Kasumi-1 (cell line): ENCODE results near the gene PRADC1.
"Not testable (repeated sequence)": the region's sequence is repeated elsewhere in the genome, so short reads cannot be mapped to it uniquely, and the experiment has no call there.

Experiments
- DNase-seq, 2 experiments: peaks; one replicate each; lab custom pipeline; 2025; lab: John Stamatoyannopoulos, UW

The PRADC1 gene

DNA sequence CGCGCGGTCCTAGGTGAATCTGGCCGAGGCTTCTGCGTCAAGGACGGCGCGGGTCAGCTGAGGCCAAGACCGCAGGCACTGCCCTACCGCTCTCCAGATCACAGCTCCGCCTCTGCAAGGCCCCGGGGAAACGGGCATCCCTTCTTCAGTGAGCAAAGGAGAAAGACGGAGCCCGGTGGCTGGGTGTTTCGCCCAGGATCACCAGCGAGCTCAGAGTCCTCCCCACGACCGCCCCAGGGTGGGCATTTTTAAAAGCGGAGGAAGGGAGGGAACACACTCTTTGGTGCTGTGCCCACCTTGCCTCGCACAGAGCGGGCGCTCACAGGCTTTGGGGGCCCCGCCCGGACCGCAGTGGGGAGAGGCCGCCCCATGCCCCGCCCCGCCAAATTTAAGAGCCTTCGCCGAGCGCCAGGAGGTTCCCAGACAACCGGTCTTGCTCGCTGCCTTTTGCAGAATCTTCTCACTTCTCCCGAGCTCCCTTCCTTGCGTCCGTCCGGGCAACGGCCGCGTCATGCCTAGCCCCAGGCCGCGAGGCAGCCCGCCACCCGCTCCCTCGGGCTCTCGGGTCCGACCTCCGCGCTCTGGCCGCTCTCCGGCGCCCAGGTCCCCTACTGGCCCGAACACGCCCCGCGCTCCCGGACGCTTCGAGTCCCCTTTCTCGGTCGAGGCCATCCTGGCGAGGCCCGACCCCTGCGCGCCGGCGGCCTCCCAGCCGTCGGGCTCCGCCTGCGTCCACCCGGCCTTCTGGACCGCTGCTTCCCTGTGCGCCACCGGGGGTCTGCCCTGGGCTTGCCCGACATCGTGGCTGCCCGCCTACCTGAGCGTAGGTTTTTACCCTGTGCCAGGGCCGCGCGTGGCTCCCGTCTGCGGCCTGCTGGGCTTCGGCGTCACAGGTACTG, 30.6 kb downstream of the PRADC1 start, which contains the start of gene NOTO:
Gene NOTO (plus strand): TSS at position 419 of the 899 bp plus-strand sequence. CDS start 93 bp downstream, at position 512.
- DNase-seq, result no peak

DNA sequence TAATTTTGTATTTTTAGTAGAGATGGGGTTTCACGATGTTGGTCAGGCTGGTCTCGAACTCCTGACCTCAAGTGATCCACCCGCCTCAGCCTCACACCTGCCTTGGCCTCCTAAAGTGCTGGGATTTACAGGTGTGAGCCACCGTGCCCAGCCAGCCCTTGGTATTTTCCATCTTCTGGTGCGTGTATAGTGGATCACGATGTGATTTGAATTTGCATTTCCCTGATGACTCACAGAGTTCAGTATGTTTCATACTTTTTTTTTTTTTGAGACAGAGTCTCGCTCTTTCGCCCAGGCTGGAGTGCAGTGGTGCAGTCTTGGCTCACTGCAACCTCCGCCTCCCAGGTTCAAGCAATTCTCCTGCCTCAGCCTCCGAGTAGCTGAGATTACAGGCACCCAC, 32.8 kb downstream of the PRADC1 start:
- not testable (repeated sequence) for DNase-seq

GRCh38 chr2:73197579-73197978, 35.5 kb downstream of the PRADC1 start:
- no peak for DNase-seq

- peak in 1 of 2 experiments; percentile 7 for DNase-seq
These were observed 45.5 kb downstream of the PRADC1 start for GRCh38 chr2:73187549-73187948.

- DNase-seq, result no peak
These were observed 47.1 kb downstream of the PRADC1 start for GRCh38 chr2:73185965-73186364.
